WTC11 (cell line): Measurements from ENCODE around the gene CD86. TPM values are rescaled to one million over a fixed set of nuclear protein-coding genes. Genes with fewer than 3 reads are reported as not detected.

Experiments
- ATAC-seq: fragments of 200-7000 bp; cut with Tn5 transposase; 2 replicates; pipeline ENCODE4 v1.10.0; 2021; ENCODE audit warnings: mild to moderate bottlenecking, moderate library complexity
- CTCF ChIA-PET: fragments of 300-600 bp; sonication (Branson Sonifier 250); formaldehyde crosslinking; loops from one replicate; lab custom pipeline; 2021; ENCODE audit warnings: antibody characterized with exemption; lab: Charles Lee
- POLR2A ChIA-PET: fragments of 350-600 bp; sonication (Branson Sonifier 250); formaldehyde crosslinking; loops from one replicate; lab custom pipeline; 2021; ENCODE audit warnings: antibody characterized with exemption; lab: Charles Lee
- DNase-seq: peaks from one replicate; pipeline ENCODE4 v3.0.0; 2021; ENCODE audit warnings: low spot score
- H3K27ac Mint-ChIP-seq: 2 replicates; pipeline ENCODE4 v1.8.0; 2021; ENCODE audit warnings: mixed read lengths
- H3K27me3 Mint-ChIP-seq: 2 replicates; pipeline ENCODE4 v1.8.0; 2021; ENCODE audit warnings: low read depth, mild to moderate bottlenecking, moderate library complexity, mixed read lengths
- H3K36me3 Mint-ChIP-seq: 2 replicates; pipeline ENCODE4 v1.8.0; 2021; ENCODE audit warnings: mixed read lengths
- H3K4me1 Mint-ChIP-seq: 2 replicates; pipeline ENCODE4 v1.8.0; 2022; ENCODE audit warnings: mixed read lengths
- H3K4me3 Mint-ChIP-seq: 2 replicates; pipeline ENCODE4 v1.8.0; 2021; ENCODE audit warnings: mild to moderate bottlenecking, moderate library complexity, mixed read lengths
- H3K9me3 Mint-ChIP-seq: 2 replicates; pipeline ENCODE4 v1.8.0; 2021; ENCODE audit warnings: mixed read lengths
- AFF4 ChIP-seq: sonication (generic); formaldehyde crosslinking; IDR thresholded peaks from 2 replicates; pipeline ENCODE4 v1.8.1; 2023; ENCODE audit warnings: mild to moderate bottlenecking, missing genetic modification reagents, borderline replicate concordance
- CBFB ChIP-seq: sonication (generic); formaldehyde crosslinking; IDR thresholded peaks from 2 replicates; pipeline ENCODE4 v1.8.1; 2022; ENCODE audit warnings: mild to moderate bottlenecking, low read depth, missing genetic modification reagents
- CDX4 ChIP-seq: fragments of 250-450 bp; sonication (Bioruptor Pico); IDR thresholded peaks from 2 replicates; pipeline ENCODE4 v1.9.0; 2021; ENCODE audit warnings: moderate library complexity, mild to moderate bottlenecking, inconsistent platforms, borderline replicate concordance
- ETV6 ChIP-seq: sonication (generic); formaldehyde crosslinking; IDR thresholded peaks from 2 replicates; pipeline ENCODE4 v1.8.1; 2022; ENCODE audit warnings: mild to moderate bottlenecking, missing genetic modification reagents
- FOXP1 ChIP-seq: sonication (generic); formaldehyde crosslinking; IDR thresholded peaks from 2 replicates; pipeline ENCODE4 v1.8.0; 2022; ENCODE audit warnings: missing genetic modification reagents, mild to moderate bottlenecking, moderate library complexity, borderline replicate concordance
- HMGXB4 ChIP-seq: sonication (generic); formaldehyde crosslinking; IDR thresholded peaks from 2 replicates; pipeline ENCODE4 v1.8.1; 2023; ENCODE audit warnings: mild to moderate bottlenecking, moderate library complexity, missing genetic modification reagents
- KAT7 ChIP-seq: sonication (generic); formaldehyde crosslinking; IDR thresholded peaks from 2 replicates; pipeline ENCODE4 v1.8.1; 2023; ENCODE audit warnings: missing genetic modification reagents, mild to moderate bottlenecking, borderline replicate concordance
- SMAD3 ChIP-seq: sonication (generic); formaldehyde crosslinking; IDR thresholded peaks from 2 replicates; pipeline ENCODE4 v1.8.0; 2022; ENCODE audit warnings: missing genetic modification reagents, mild to moderate bottlenecking, borderline replicate concordance
- SP1 ChIP-seq: sonication (generic); formaldehyde crosslinking; conservative IDR thresholded peaks from 2 replicates; pipeline ENCODE4 v1.8.1; 2022; ENCODE audit warnings: missing genetic modification reagents
- USF2 ChIP-seq: sonication (generic); formaldehyde crosslinking; IDR thresholded peaks from 2 replicates; pipeline ENCODE4 v1.8.1; 2023; ENCODE audit warnings: mild to moderate bottlenecking, missing genetic modification reagents, moderate library complexity
- ZNF219 ChIP-seq: sonication (generic); formaldehyde crosslinking; IDR thresholded peaks from 2 replicates; pipeline ENCODE4 v1.8.0; 2023; ENCODE audit warnings: missing genetic modification reagents, mild to moderate bottlenecking, borderline replicate concordance
- ZNF416 ChIP-seq: fragments of 250-450 bp; sonication (Bioruptor Pico); IDR thresholded peaks from 2 replicates; pipeline ENCODE4 v1.9.0; 2021; ENCODE audit warnings: mild to moderate bottlenecking, inconsistent platforms
- ZNF423 ChIP-seq: fragments of 250-450 bp; sonication (Bioruptor Pico); IDR thresholded peaks from 2 replicates; pipeline ENCODE4 v2.1.2; 2022; ENCODE audit warnings: mild to moderate bottlenecking, moderate library complexity
- total RNA-seq: library from RNA; stranded (reverse); gene quantifications from 3 replicates; pipeline ENCODE4 v1.2.3, GENCODE V29; 2021
- TF ChIP-seq, protein P1 (sequence below): fragments of 250-450 bp; sonication (Bioruptor Pico); conservative IDR thresholded peaks from 2 replicates; pipeline ENCODE4 v1.9.0; 2021; ENCODE audit warnings: mild to moderate bottlenecking

Gene CD86
- total RNA-seq, 1 experiment from 2014 or later, result 0.61 TPM

- Mint-ChIP-seq H3K27ac (peak within 1 kb of the TSS; percentile 57), H3K36me3 (no peaks in the 10 kb centered on the region), H3K4me3 (peak within 1 kb of the TSS; percentile 79), H3K4me1 (peaks cover 19% of the 10 kb centered on the region), H3K9me3 (no peaks in the 10 kb centered on the region), H3K27me3 (no peaks in the 10 kb centered on the region; the same call in 1 of the 2 replicates)
- ATAC-seq (peak; percentile 82), DNase-seq (peak; percentile 68)
- POLR2A ChIA-PET, result interaction anchor here (1.0 kb wide), 1 partner anchor 428 kb away, joined by 3 read pairs; the partner anchor contains the start of gene FBXO40
- CTCF ChIA-PET, result interaction anchor here (1.4 to 3.3 kb wide), 2 partner anchors 9 to 26 kb away, joined by 3 to 20 read pairs; no protein-coding TSS in a partner anchor
- peak; percentile 96 for TF ChIP-seq ZNF423
- TF ChIP-seq FOXP1 (CRISPR knock-in tag), result peak; percentile 79; the same call in 1 of the 2 replicates
- no peak for TF ChIP-seq SMAD3 (CRISPR knock-in tag)
- 0 out of 2 replicates have a peak, but pooled peaks have one; percentile 17 for TF ChIP-seq USF2 (CRISPR knock-in tag)
- 0 out of 2 replicates have a peak, but pooled peaks have one; percentile 30 for TF ChIP-seq KAT7
- TF ChIP-seq ZNF416 (CRISPR knock-in tag), result 0 out of 2 replicates have a peak, but pooled peaks have one; percentile 42
- TF ChIP-seq CDX4 (CRISPR knock-in tag), result no peak
- TF ChIP-seq AFF4 (CRISPR knock-in tag), result no peak
- TF ChIP-seq SP1 (CRISPR knock-in tag), result peak; percentile 35; the same call in 1 of the 2 replicates
- 0 out of 2 replicates have a peak, but pooled peaks have one; percentile 44 for TF ChIP-seq ETV6 (CRISPR knock-in tag)
- 0 out of 2 replicates have a peak, but pooled peaks have one; percentile 22 for TF ChIP-seq CBFB
- TF ChIP-seq, protein P1, sequence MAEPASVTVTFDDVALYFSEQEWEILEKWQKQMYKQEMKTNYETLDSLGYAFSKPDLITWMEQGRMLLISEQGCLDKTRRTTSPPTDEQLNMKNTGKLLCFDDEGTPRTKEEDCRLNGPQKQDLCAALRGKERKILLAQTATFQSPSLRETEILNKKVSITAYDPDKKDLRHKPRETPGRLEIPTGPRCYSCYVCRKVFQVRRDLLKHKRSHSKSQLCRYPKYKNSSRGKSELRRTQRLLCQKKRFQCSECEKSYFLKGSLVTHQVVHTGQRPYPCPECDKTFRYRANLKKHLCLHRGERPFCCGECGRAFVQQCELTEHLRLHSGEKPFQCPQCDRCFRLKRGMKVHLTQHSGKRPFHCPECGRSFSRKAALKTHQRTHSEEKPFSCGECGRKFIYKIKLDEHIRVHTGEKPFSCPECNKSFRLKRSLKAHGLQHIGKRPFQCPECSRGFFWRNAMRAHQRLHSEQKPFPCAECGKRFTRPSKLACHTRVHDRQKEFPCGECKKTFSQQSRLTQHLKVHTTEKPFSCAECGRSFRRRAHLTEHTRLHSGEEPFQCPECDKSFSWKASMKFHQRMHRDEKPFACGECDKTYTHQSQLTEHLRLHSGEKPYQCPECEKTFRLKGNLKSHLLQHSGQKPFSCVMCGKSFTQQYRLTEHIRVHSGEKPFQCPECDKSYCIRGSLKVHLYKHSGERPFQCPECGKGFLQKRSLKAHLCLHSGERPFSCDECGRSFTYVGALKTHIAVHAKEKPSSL, result no peak
- 0 out of 2 replicates have a peak, but pooled peaks have one; percentile 18 for TF ChIP-seq ZNF219 (CRISPR knock-in tag)
- peak; percentile 52; the same call in 1 of the 2 replicates for TF ChIP-seq HMGXB4 (CRISPR knock-in tag)
Observed at GRCh38 chr3:122021811-122022401, 33.3 kb upstream of the CD86 start, which contains the start of gene ILDR1. ILDR1 (minus strand) TSS chr3:122022247; CDS start chr3:122022077, 170 bp downstream.
